Kidney (tissue), 14 donors: ENCODE results near the gene C17orf100. TPM values are rescaled to one million over a fixed set of nuclear protein-coding genes. Genes with fewer than 3 reads are reported as not detected.

Experiments
- DNase-seq, 5 donors: peaks; one replicate each; pipeline ENCODE4 v3.0.0-alpha.2; 2013 to 2020
- FAIRE-seq: peaks from 2 replicates; lab custom pipeline; 2012; peaks lifted over from hg19 to GRCh38; lab: Jason Lieb, UNC
- H3K27ac ChIP-seq, 2 donors: one replicate each; pipeline ENCODE4 v1.7.0; 2013; ENCODE audit warnings: low read depth in 2 of 2, low read length in 2 of 2, inconsistent platforms in 1 of 2
- H3K27me3 ChIP-seq: one replicate; pipeline ENCODE4 v1.7.1; 2013; ENCODE audit warnings: low read length, inconsistent platforms; ENCODE audit not compliant: control insufficient read depth, insufficient read depth
- H3K36me3 ChIP-seq, 3 donors: one replicate each; pipeline versions ENCODE4 v1.7.0 to v1.7.1; 2013; ENCODE audit warnings: low read length in 3 of 3, control low read depth in 1 of 3, inconsistent platforms in 1 of 3; ENCODE audit not compliant: insufficient read depth in 3 of 3, control insufficient read depth in 2 of 3
- H3K4me1 ChIP-seq, 3 donors: one replicate each; pipeline versions ENCODE4 v1.7.0 to v1.7.1; 2013; ENCODE audit warnings: low read length in 3 of 3, inconsistent platforms in 1 of 3, low read depth in 1 of 3; ENCODE audit not compliant: control insufficient read depth in 2 of 3, insufficient read depth in 2 of 3
- H3K4me3 ChIP-seq, 3 donors: one replicate each; pipeline versions ENCODE4 v1.7.0 to v1.8.1; 2013; ENCODE audit warnings: low read length in 3 of 3, control low read depth in 1 of 3, inconsistent platforms in 1 of 3
- H3K9ac ChIP-seq, 3 donors: one replicate each; pipeline versions ENCODE4 v1.7.0 to v1.7.1; 2013; ENCODE audit warnings: low read length in 3 of 3, control low read depth in 1 of 3, inconsistent platforms in 1 of 3
- H3K9me3 ChIP-seq, 3 donors: one replicate each; pipeline versions ENCODE4 v1.7.0 to v1.7.1; 2013; ENCODE audit warnings: low read length in 3 of 3, control low read depth in 1 of 3, inconsistent platforms in 1 of 3; ENCODE audit not compliant: control insufficient read depth in 2 of 3, insufficient read depth in 1 of 3
- intact Hi-C: fragments of 100-400 bp; cut with DNase I; formaldehyde crosslinking; loops from one replicate; pipeline ENCODE4 v1.11.1; 2022
- polyA plus RNA-seq: library from polyadenylated mRNA; stranded (reverse); fragments of 350-450 nt; fragmentation: Illumina TruSeq; extraction: RNeasy Lipid Tissue Mini Kit (QIAGEN cat#74804); gene quantifications from one replicate; pipeline ENCODE4 v1.2.3, GENCODE V29; 2014; ENCODE audit warnings: low read depth, low replicate concordance; ENCODE audit not compliant: insufficient read depth
- total RNA-seq: library from RNA; stranded (reverse); fragmentation: NEBNext Ultra II Directional; extraction: Animal tissue kit (Norgen Biotek cat#: 25700); gene quantifications from one replicate; pipeline ENCODE4 v1.2.1, GENCODE V29; 2021
- TF ChIP-seq, protein P1 (sequence below): IDR thresholded peaks from 3 replicates; pipeline ENCODE4 v1.5.1; 2012; ENCODE audit warnings: mild to moderate bottlenecking, moderate library complexity, borderline replicate concordance; ENCODE audit not compliant: insufficient read depth; ENCODE audit errors: extremely low read depth
- donor health status: control.
- donor health status: control.
- donor health status: control.
- donor health status: control.
- donor health status: control.
- donor health status: DM: yes; HTN: yes; CAD: no.
- donor health status: Normal renal cell carcinoma (clear cell type).

C17orf100 gene
- total and polyA plus RNA-seq, 2 donors from 2014 or later = 3.4 to 3.7 TPM

DNA sequence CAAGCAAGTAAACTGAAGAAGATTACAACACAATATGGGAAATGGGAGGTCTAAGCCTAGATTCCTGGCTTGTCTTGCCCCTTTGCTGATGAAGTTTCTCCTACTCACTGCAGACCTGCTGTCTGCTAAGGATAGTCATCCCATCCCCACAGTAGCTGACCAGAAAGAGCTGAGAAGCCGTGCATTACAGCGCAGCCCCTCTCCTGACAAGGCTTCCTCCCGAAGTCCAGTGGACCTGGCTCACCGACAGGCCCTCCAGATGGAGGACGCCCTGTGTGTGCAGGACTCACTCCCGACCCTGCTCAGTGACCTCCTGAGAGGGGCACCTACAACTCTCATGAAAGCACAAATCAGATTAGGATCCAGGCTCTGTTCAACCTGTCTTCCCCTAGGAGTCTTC lies 46.4 kb upstream of the C17orf100 start:
- intact Hi-C loops = no loop called here
- DNase-seq (peak in 1 of 5 donors; percentile 11), FAIRE-seq (no peak)
- H3K9ac ChIP-seq = no peak overlapping the region
- no peaks in the 10 kb centered on the region for H3K9me3 ChIP-seq
- H3K4me1 ChIP-seq = no peaks in the 10 kb centered on the region
- H3K27me3 ChIP-seq = no peaks in the 10 kb centered on the region
- TF ChIP-seq, protein P1, sequence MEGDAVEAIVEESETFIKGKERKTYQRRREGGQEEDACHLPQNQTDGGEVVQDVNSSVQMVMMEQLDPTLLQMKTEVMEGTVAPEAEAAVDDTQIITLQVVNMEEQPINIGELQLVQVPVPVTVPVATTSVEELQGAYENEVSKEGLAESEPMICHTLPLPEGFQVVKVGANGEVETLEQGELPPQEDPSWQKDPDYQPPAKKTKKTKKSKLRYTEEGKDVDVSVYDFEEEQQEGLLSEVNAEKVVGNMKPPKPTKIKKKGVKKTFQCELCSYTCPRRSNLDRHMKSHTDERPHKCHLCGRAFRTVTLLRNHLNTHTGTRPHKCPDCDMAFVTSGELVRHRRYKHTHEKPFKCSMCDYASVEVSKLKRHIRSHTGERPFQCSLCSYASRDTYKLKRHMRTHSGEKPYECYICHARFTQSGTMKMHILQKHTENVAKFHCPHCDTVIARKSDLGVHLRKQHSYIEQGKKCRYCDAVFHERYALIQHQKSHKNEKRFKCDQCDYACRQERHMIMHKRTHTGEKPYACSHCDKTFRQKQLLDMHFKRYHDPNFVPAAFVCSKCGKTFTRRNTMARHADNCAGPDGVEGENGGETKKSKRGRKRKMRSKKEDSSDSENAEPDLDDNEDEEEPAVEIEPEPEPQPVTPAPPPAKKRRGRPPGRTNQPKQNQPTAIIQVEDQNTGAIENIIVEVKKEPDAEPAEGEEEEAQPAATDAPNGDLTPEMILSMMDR = no peak
- peaks cover 15 to 43% (median 39%) of the 10 kb centered on the region in 3 donors for H3K36me3 ChIP-seq
- H3K4me3 ChIP-seq = no peak overlapping the region
- H3K27ac ChIP-seq = no peak overlapping the region

- no peak overlapping the region for H3K27ac ChIP-seq
- DNase-seq (no peak), FAIRE-seq (no peak)
- H3K4me3 ChIP-seq = no peak overlapping the region
- H3K36me3 ChIP-seq = peaks cover 15 to 52% (median 40%) of the 10 kb centered on the region in 3 donors
- intact Hi-C loops = no loop called here
- H3K27me3 ChIP-seq = no peaks in the 10 kb centered on the region
- H3K9ac ChIP-seq = no peak overlapping the region
- no peaks in the 10 kb centered on the region for H3K4me1 ChIP-seq
- no peaks in the 10 kb centered on the region for H3K9me3 ChIP-seq
- TF ChIP-seq, protein P1 = no peak
Measured at GRCh38 chr17:6608321-6608720, 43.2 kb upstream of the C17orf100 start.

- Histone ChIP-seq H3K4me3 (no peak overlapping the region), H3K9ac (no peak overlapping the region), H3K4me1 (no peaks in the 10 kb centered on the region), H3K27me3 (no peaks in the 10 kb centered on the region), H3K27ac (no peak overlapping the region), H3K36me3 (peaks cover 12 to 52% (median 37%) of the 10 kb centered on the region in 3 donors), H3K9me3 (no peaks in the 10 kb centered on the region)
- FAIRE-seq = no peak
- intact Hi-C loops = no loop called here
- TF ChIP-seq, protein P1 = no peak
- DNase-seq = no peak
Measured at GRCh38 chr17:6610011-6610410, 41.6 kb upstream of the C17orf100 start.

DNA sequence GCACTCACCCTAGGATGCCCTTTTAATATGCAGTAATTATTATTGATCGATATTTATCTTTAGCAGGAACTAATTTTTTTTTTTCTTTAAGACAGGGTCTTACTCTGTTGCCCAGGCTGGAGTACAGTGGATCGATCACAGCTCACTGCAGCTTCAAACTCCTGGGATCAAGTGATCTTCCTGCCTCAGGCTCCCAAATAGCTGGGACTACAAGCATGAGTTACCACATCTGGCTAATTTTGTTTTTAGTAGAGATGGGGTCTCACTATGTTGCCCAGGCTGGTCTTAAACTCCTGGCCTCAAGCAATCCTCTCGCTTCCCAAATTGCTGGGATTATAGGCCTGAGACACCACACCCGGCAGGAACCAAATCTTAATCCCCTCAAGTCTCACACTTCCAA lies 40.3 kb upstream of the C17orf100 start:
- no peaks in the 10 kb centered on the region for H3K27me3 ChIP-seq
- H3K9me3 ChIP-seq = no peaks in the 10 kb centered on the region
- TF ChIP-seq, protein P1 = no peak
- H3K9ac ChIP-seq = no peak overlapping the region
- no peaks in the 10 kb centered on the region for H3K4me1 ChIP-seq
- peaks cover 10 to 44% (median 31%) of the 10 kb centered on the region in 3 donors for H3K36me3 ChIP-seq
- no peak overlapping the region for H3K4me3 ChIP-seq
- H3K27ac ChIP-seq = no peak overlapping the region
- FAIRE-seq (no peak), DNase-seq (no peak)
- intact Hi-C loops = no loop called here
